IMR-90 (cell line): ENCODE data around the gene COQ8A.

Experiments used
- BHLHE40 ChIP-seq: fragments of 150-350 bp; IDR thresholded peaks from 2 replicates; pipeline ENCODE4 v1.6.1; 2016; ENCODE audit warnings: mild to moderate bottlenecking, low read depth, low read length
- CTCF ChIP-seq: conservative IDR thresholded peaks from 2 replicates; pipeline ENCODE4 v1.5.1; 2012; ENCODE audit warnings: mild to moderate bottlenecking, low read depth, low read length, improper control_type of control experiment
- MXI1 ChIP-seq: IDR thresholded peaks from 2 replicates; pipeline ENCODE4 v1.6.1; 2012; ENCODE audit warnings: low read depth, mild to moderate bottlenecking, low read length, moderate library complexity, borderline replicate concordance
- POLR2A ChIP-seq: IDR thresholded peaks from 2 replicates; pipeline ENCODE4 v1.6.1; 2012; ENCODE audit warnings: mild to moderate bottlenecking, low read depth, low read length
- USF2 ChIP-seq: fragments of 150-350 bp; IDR thresholded peaks from 2 replicates; pipeline ENCODE4 v1.6.1; 2017; ENCODE audit warnings: mild to moderate bottlenecking, antibody characterized with exemption, low read length, low read depth

GRCh38 chr1:226973898-226974543, 33.9 kb downstream of the COQ8A start:
- TF ChIP-seq CTCF, result no peak
- TF ChIP-seq USF2, result no peak
- no peak for TF ChIP-seq BHLHE40
- no peak for TF ChIP-seq POLR2A
- no peak for TF ChIP-seq MXI1
